Activated naive CD4-positive, alpha-beta T cell treated with anti-CD3 and anti-CD28 coated beads, Interleukin-2, amount 50 U/mL, for 16 hours (primary cell): ENCODE measurements around the gene PDGFRB.

Experiments used
- DNase-seq: peaks from one replicate; pipeline ENCODE4 v3.0.0-alpha.2; 2020

Gene PDGFRB

DNA sequence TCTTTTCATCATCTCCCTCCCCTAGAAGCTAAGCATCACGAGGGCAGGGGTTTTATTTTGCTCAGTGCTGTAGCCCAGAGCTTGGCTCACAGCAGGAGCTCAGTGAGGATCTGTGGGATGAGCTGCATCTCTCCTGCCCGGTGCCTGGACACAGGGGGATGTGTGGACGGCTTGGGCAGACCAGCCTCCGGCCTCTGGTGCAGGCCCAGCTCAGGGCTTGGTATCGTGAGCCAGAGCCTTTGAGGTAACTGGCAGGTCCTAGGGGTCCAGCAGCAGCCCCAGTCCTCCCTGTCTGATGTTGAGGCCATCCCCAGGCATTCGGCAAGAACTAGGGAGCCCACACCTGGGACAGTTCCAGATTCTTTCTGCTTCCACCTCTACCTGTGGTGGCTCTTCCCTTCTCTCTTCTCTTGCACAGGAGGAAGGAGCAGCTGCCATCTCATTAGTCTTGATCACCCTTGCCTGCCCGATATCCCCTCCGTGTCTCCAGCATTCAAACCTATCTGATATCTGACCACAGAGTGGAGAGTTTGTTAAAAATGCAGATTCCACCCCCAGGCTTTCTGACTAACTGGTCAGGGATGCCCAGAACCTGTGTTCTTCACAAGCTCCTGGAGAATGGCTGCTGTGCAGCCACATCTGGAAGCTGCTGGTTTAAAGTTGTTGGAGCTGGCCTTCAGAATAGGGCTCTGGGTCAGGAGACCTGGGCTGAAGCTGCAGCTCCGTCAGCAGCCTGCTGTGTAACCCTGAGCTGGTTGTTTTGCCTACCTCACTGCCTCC, 26.3 kb upstream of the PDGFRB start:
- no peak for DNase-seq

GRCh38 chr5:150181027-150181426, 25.4 kb upstream of the PDGFRB start:
- no peak for DNase-seq

GRCh38 chr5:150180241-150181026, 24.8 kb upstream of the PDGFRB start:
- no peak for DNase-seq

DNA sequence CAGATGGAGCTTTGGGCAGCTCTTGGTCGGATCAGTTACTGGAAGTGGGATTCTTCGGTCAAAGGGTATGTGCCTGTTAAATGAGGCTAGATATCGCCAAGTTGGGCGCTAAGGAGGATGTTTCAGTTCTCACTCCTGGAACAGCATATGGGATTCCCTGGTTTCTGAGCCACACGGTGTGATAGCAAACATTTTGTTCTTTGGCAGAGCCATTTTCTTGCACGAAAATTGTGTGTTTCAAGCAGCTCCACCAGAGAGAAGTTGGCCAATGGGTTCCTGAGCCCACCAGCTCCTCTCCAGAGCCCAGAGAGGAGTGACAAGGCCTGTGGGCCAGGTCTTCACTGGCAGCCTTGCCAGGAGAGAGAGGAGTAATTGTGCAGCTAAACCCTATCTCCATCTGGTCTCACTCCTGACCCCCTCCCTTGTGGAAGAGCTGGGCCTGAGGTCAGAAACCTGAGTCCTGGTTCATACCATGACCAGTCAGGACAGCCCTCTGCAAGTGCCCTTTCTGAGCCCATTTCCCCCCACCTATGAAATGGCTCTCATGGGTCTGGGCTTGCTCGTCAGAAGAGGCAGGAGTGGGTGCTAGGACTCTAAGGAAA, 23.5 kb upstream of the PDGFRB start:
- DNase-seq: no peak

DNA sequence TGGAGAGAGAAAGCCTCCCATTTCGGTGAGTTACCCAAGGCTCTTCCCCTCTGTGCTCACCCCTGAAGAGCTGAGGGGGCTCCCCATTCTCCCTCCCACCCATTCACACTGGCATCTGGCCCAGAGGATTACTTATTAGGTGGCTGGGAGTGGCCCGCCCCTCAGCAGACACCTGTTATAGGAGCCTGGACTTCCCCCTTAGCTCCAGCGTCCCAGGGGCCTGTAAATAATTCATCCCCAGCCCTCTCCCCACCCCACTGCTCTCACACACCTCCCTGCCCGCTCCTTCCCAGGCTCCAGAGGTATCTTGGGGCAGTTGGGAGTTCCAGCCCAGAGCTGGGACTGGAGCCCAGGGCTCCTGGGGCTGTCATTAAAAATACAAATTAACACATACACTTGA, 22.6 kb upstream of the PDGFRB start:
- DNase-seq: no peak

- no peak for DNase-seq
Observed at GRCh38 chr5:150177721-150178120, 22.1 kb upstream of the PDGFRB start.

DNA sequence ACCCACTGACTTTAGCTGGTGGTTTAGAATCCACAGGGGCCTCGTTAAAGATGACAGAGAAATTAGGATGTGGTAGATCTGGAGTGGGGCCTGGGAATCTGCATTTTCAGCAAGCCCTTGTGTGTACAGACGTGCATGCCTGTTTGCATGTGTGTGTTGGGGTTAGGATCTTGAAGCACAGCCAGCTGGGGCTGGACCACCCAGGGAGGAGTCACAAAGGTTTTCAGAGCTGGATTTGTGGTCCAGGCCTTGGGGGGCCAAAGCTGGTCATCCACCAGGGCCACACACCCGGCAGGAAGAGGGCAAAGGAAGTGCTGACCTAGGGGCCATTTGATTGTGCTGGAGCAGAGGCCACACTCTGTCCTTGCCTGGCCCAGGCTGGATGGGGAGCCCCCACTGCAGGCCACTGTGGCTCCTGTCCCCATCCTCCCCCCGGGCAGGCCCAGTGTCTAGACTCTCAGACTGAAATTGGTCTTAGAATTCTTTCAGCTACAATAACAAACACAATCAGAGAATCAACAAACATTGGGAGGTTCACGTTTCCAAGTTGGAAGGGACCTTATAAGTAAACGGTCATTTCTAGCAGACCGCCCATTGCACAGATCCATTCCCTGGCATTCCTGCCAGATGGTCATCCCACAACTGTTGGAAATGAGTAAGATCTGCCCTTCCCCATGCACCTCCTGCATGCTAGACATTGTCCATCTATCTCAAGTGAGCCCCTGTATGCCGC, 21.3 kb upstream of the PDGFRB start:
- DNase-seq: no peak

DNA sequence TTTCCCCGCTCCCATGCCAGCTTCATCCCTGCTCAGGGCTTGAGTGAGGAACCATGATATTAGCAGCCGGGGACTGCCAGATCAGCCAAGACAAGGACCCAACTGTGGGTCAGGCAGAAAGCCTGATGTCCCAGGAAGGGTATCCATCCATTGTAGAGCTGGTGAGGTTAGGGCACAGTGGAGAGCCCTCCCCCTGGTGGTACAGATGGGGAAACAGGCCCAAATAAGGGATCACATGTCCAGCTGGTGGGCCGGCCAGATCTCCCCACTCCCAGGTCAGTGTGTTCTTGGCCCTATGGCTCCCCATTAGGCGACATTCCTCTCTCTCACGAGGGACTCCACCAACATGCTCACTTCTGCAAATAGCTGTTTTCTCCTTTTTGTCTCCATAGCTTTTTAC, 19.9 kb upstream of the PDGFRB start:
- no peak for DNase-seq

DNA sequence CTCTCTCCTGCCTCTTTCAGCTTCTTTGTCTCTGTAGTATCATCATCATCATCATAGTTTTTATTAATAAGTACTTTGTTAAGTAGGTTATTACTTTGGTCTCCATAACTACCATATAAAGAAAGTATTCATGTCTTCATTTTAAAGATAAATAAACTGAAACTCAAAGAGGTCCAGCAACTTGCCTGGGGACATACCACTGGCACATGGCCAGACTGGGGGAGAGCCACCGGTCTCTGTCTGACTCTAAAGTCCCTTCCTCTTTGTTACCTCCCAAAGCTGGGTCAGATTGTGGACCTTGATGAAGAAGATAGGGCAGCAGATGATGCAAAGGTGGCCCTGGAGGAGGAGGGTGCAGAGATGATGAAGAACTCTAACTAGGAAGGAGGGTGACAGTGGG, 19.4 kb upstream of the PDGFRB start:
- DNase-seq: no peak

- no peak for DNase-seq
Observed at GRCh38 chr5:150174285-150174684, 18.6 kb upstream of the PDGFRB start.

GRCh38 chr5:150173161-150173560, 17.5 kb upstream of the PDGFRB start:
- no peak for DNase-seq

DNA sequence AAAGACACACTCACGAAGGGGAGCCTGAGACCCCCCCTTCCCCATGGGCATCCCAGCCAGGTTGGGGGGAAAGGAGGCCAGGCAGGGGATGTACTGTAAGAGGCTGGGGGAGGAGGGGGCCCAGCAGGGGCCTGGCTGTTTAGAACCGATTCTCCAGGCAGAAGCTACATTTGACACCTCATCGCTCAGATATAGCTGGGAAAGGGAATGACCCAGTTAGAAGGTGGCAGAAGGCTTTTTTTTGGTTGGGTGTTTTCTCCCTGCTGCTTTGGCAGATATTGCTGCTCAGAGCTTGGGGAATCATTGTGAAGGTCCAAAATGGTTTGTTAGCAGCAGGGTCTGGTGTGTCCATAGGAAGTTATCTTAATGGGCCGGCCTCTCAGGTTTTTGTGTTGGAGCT, 16.9 kb upstream of the PDGFRB start:
- DNase-seq: no peak

DNA sequence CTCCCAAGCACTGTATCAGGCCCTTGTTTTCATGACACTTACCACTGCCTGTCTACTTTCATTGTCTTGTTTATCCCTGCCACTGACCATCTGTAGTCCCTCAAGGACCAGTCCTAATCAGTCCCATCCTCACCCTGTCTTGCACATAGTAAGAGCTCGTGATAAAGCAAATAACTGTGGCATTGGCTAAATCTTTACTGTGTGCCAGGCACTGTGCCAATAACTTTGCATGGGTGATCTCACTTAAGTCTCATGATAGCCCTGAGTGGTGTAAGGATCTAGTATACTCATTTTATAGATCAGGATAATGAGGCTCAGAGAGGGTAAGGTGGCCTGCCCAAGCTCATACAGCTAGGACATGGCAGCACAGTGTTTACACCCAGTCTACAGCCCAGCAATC, 16.5 kb upstream of the PDGFRB start:
- no peak for DNase-seq

DNA sequence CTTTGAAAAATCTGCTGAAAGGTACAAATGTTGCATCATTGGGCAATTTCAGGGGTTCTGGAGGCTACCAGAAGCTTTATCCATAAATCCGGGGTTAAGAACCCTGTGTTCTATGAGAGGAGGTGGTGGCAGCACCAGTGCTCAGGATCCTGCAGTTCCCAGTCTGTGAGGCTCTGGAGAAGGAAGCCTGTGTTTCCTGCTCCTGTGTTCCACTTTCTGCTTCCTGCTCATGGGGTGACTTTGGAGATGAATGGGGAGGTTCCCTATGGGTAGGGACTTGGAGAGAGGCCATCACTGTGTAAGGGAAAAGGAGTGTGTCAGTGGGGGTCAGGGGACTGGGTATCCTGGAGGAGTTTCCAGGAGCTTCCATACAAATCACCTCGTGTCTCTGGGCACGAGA, 13.2 kb upstream of the PDGFRB start:
- no peak for DNase-seq

DNA sequence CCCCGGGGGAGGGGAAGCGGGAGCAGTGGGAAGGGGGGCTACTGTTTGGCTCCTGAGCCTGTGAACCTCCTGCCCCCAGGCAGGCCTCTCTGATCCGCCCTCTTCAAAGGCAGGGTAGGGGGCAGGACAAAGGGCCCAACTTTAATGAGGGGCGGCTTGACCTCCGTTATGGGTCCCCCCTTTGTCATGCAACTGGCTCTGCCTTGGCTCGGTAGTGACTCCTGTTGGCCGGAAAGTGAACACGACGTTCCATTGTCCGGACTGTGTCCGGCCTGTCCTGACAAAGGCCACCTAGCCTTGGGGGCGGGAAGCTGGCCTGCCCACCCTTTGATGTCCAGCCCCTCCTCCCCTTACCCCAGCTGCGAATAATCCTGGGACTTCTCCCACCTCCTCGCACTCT, 12.3 kb upstream of the PDGFRB start:
- no peak for DNase-seq

- DNase-seq: no peak
Observed at GRCh38 chr5:150167512-150167850, 11.8 kb upstream of the PDGFRB start.

DNA sequence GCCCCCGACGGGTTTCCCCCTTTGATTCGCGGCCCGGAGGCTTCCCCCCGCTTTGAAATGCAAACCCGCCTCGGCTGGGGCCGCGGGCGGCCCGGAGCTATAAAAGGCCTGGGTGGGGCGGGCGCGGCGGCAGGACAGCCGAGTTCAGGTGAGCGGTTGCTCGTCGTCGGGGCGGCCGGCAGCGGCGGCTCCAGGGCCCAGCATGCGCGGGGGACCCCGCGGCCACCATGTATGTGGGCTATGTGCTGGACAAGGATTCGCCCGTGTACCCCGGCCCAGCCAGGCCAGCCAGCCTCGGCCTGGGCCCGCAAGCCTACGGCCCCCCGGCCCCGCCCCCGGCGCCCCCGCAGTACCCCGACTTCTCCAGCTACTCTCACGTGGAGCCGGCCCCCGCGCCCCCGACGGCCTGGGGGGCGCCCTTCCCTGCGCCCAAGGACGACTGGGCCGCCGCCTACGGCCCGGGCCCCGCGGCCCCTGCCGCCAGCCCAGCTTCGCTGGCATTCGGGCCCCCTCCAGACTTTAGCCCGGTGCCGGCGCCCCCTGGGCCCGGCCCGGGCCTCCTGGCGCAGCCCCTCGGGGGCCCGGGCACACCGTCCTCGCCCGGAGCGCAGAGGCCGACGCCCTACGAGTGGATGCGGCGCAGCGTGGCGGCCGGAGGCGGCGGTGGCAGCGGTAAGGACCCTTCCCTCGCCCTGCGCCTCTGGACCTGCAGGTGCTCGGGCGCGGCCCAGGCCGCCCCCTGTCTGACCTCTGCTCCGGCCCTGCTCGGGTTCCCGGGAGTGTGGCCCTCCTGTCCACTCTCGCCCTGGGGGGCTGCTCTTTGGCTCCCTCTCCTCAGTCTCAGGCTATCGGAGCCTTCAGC, 11.2 kb upstream of the PDGFRB start, which contains the start of gene CDX1:
TSS of gene CDX1 (plus strand) at position 129 of the 862 bp plus-strand sequence. CDS start at position 228, 99 bp downstream.
- DNase-seq: no peak

DNA sequence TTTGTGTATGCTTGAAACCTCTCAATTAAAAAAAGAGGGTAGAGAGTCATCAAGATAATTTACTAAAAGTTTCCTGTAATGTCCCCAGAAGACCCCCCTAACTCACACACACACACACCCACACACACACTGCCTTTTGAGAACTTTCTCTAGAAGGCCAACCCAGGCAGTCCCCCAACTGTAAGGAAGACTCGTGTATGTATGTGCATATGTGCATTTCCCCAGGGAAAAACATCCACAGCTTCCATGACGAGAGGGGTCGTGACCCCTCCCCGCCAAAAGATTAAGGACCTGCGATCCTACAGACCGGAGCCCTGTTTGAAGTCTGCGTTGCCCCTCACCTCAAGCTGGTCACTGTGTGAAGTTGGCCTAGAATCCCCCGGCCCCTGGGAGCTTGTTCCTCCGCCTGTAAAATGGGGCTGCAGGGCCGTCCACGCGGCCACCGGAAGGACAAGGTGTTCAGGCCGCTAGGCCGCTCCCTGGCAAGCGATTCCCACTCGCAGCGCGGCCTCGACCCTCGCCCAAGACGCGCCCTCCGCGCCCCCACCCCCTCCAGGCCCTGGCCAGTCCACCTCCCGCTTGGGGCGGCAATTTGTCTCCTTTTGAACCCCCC, 10.5 kb upstream of the PDGFRB start:
- no peak for DNase-seq

DNA sequence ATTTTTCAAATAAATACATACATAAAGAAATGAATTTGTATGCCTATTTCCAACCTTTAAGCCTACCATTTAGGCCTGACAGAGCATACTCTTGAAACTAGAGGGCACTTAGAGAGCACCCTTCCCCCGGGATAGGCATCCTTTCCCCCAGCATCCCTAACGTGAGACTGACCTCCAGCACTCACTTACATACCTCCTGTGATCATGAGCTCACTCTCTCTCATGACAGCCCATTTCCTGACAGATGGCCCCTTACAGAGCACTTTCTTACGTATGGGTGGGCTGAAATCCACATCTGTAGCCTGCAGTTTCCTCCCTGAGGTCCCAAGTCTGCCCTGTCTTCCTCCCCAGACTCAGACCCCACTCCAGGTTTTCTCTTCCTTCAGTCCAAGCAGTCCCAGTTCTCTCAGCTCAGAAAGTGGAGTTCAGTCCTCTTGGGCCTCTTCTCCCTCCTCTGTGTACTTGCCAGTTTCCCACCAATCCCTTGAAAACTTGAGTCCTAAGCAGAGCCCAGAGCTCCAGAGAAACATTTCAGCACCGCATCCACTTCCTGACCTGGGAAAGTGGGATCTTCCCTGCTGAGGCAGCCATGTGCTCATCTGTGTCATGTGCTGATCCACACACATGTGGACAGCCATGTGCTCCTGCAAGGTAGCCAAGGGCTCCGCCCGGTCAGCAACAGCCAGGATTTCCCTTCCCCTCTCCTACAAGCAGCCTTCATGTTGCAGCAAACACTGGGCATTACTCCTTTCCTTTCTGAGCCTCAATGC, 8.8 kb upstream of the PDGFRB start:
- no peak for DNase-seq

DNA sequence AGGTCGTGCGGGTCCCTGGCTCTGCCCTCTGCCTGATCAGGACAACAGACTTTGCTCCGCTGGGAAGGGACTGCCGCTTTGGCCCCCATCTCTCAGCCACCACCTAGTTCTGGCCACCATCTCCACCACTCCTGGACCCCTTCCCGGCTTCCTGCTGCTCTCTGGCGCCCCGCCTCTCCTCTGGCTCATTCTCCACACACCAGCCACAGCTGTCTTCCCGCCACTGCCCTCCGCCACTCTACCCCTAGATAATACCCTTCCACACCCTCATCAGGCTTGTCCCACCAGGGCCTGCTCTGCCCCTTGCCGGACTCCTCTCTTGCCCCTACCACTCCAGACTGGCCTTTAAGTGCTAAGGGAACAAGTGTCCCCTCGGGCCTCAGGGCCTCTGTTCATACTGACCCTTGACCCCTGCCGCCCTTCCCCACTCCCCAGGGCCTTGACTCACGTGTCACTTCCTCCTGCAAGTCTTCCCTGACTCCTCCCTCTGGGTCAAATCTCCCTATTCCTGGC, 8.0 kb upstream of the PDGFRB start:
- no peak for DNase-seq

- no peak for DNase-seq
Observed at GRCh38 chr5:150163035-150163434, 7.4 kb upstream of the PDGFRB start.
